Subcutaneous abdominal adipose tissue (tissue), 5 donors: ENCODE data around the gene GRAMD2A.

Source experiments
- H3K27ac ChIP-seq: one replicate; pipeline ENCODE4 v1.7.0; 2013; ENCODE audit warnings: low read depth, mild to moderate bottlenecking, inconsistent platforms, low read length, moderate library complexity
- H3K27me3 ChIP-seq, 5 donors: one replicate each; pipeline ENCODE4 v1.7.0; 2013; ENCODE audit warnings: low read length in 5 of 5, inconsistent platforms in 1 of 5; ENCODE audit not compliant: control insufficient read depth in 5 of 5, insufficient read depth in 4 of 5
- H3K36me3 ChIP-seq, 5 donors: one replicate each; pipeline ENCODE4 v1.7.0; 2013; ENCODE audit warnings: low read length in 5 of 5; ENCODE audit not compliant: control insufficient read depth in 5 of 5, insufficient read depth in 5 of 5
- H3K4me1 ChIP-seq, 5 donors: one replicate each; pipeline ENCODE4 v1.7.0; 2013; ENCODE audit warnings: low read length in 5 of 5, mild to moderate bottlenecking in 3 of 5, moderate library complexity in 1 of 5; ENCODE audit not compliant: control insufficient read depth in 5 of 5, insufficient read depth in 5 of 5
- H3K4me3 ChIP-seq, 5 donors: one replicate each; pipeline ENCODE4 v1.7.0; 2013; ENCODE audit warnings: low read length in 5 of 5, low read depth in 1 of 5
- H3K9ac ChIP-seq, 5 donors: one replicate each; pipeline ENCODE4 v1.7.0; 2013; ENCODE audit warnings: low read length in 5 of 5, mild to moderate bottlenecking in 4 of 5, moderate library complexity in 3 of 5
- H3K9me3 ChIP-seq, 5 donors: one replicate each; pipeline ENCODE4 v1.7.0; 2013; ENCODE audit warnings: low read length in 5 of 5; ENCODE audit not compliant: control insufficient read depth in 5 of 5
- donor health status: healthy.
- donor health status: healthy.
- donor health status: healthy.
- donor health status: healthy.
- donor health status: healthy.

The GRAMD2A gene

GRCh38 chr15:72220687-72221086 lies 23.1 kb upstream of the GRAMD2A start:
- no peaks in the 10 kb centered on the region for H3K9me3 ChIP-seq
- no peaks in the 10 kb centered on the region for H3K27me3 ChIP-seq
- no peak overlapping the region for H3K27ac ChIP-seq
- H3K4me3 ChIP-seq: no peak overlapping the region
- H3K4me1 ChIP-seq: peaks cover 0 to 12% (median 7%) of the 10 kb centered on the region in 5 donors
- peak overlapping the region in 1 of 5 donors; percentile 7 for H3K9ac ChIP-seq
- H3K36me3 ChIP-seq: peaks cover 10 to 41% (median 33%) of the 10 kb centered on the region in 5 donors

- Histone ChIP-seq H3K27me3 (no peaks in the 10 kb centered on the region), H3K36me3 (peaks cover 14 to 63% (median 48%) of the 10 kb centered on the region in 5 donors), H3K9me3 (no peaks in the 10 kb centered on the region), H3K4me1 (peaks cover 0 to 7% (median 2%) of the 10 kb centered on the region in 5 donors), H3K4me3 (no peak overlapping the region), H3K9ac (no peak overlapping the region), H3K27ac (no peak overlapping the region)
Observed at GRCh38 chr15:72217216-72217615, 19.6 kb upstream of the GRAMD2A start.

- Histone ChIP-seq H3K9me3 (no peaks in the 10 kb centered on the region), H3K27me3 (no peaks in the 10 kb centered on the region), H3K4me1 (peaks cover 0 to 5% (median 0%) of the 10 kb centered on the region in 5 donors), H3K9ac (no peak overlapping the region), H3K4me3 (no peak overlapping the region), H3K36me3 (peaks cover 14 to 74% (median 59%) of the 10 kb centered on the region in 5 donors), H3K27ac (no peak overlapping the region)
Observed at GRCh38 chr15:72216079-72216478, 18.5 kb upstream of the GRAMD2A start.

- Histone ChIP-seq H3K9ac (no peak overlapping the region), H3K36me3 (peaks cover 17 to 95% (median 89%) of the 10 kb centered on the region in 5 donors), H3K4me3 (no peak overlapping the region), H3K4me1 (peaks cover 0 to 9% (median 0%) of the 10 kb centered on the region in 5 donors), H3K27me3 (no peaks in the 10 kb centered on the region), H3K9me3 (no peaks in the 10 kb centered on the region), H3K27ac (no peak overlapping the region)
Observed at GRCh38 chr15:72207558-72208085, 10.0 kb upstream of the GRAMD2A start.

GRCh38 chr15:72206677-72207000 lies 9.1 kb upstream of the GRAMD2A start:
- no peaks in the 10 kb centered on the region for H3K27me3 ChIP-seq
- no peak overlapping the region for H3K27ac ChIP-seq
- H3K4me1 ChIP-seq: peaks cover 0 to 17% (median 0%) of the 10 kb centered on the region in 5 donors
- H3K36me3 ChIP-seq: peaks cover 17 to 95% (median 92%) of the 10 kb centered on the region in 5 donors
- no peaks in the 10 kb centered on the region for H3K9me3 ChIP-seq
- H3K9ac ChIP-seq: no peak overlapping the region
- no peak overlapping the region for H3K4me3 ChIP-seq

- H3K27ac ChIP-seq: no peak overlapping the region
- H3K9me3 ChIP-seq: no peaks in the 10 kb centered on the region
- peaks cover 17 to 96% (median 94%) of the 10 kb centered on the region in 5 donors for H3K36me3 ChIP-seq
- H3K27me3 ChIP-seq: no peaks in the 10 kb centered on the region
- H3K9ac ChIP-seq: no peak overlapping the region
- H3K4me3 ChIP-seq: no peak overlapping the region
- H3K4me1 ChIP-seq: peaks cover 0 to 23% (median 2%) of the 10 kb centered on the region in 5 donors
Observed at GRCh38 chr15:72205896-72206676, 8.5 kb upstream of the GRAMD2A start.

GRCh38 chr15:72205273-72205672 lies 7.7 kb upstream of the GRAMD2A start:
- H3K4me1 ChIP-seq: peaks cover 0 to 30% (median 6%) of the 10 kb centered on the region in 5 donors
- H3K9me3 ChIP-seq: no peaks in the 10 kb centered on the region
- H3K36me3 ChIP-seq: peaks cover 14 to 97% (median 93%) of the 10 kb centered on the region in 5 donors
- H3K4me3 ChIP-seq: no peak overlapping the region
- no peak overlapping the region for H3K9ac ChIP-seq
- no peaks in the 10 kb centered on the region for H3K27me3 ChIP-seq
- H3K27ac ChIP-seq: no peak overlapping the region

GRCh38 chr15:72203507-72203837 lies 5.9 kb upstream of the GRAMD2A start:
- peaks cover 0 to 35% (median 6%) of the 10 kb centered on the region in 5 donors for H3K4me1 ChIP-seq
- H3K36me3 ChIP-seq: peaks cover 8 to 99% (median 90%) of the 10 kb centered on the region in 5 donors
- no peak overlapping the region for H3K9ac ChIP-seq
- H3K9me3 ChIP-seq: no peaks in the 10 kb centered on the region
- H3K27me3 ChIP-seq: peaks cover 0 to 3% (median 0%) of the 10 kb centered on the region in 5 donors
- no peak overlapping the region for H3K4me3 ChIP-seq
- no peak overlapping the region for H3K27ac ChIP-seq

- no peak overlapping the region for H3K4me3 ChIP-seq
- H3K4me1 ChIP-seq: peaks cover 0 to 35% (median 7%) of the 10 kb centered on the region in 5 donors
- H3K36me3 ChIP-seq: peaks cover 8 to 95% (median 85%) of the 10 kb centered on the region in 5 donors
- H3K27me3 ChIP-seq: peaks cover 3 to 6% (median 4%) of the 10 kb centered on the region in 5 donors
- H3K9ac ChIP-seq: peak overlapping the region in 1 of 5 donors; percentile 52
- H3K9me3 ChIP-seq: no peaks in the 10 kb centered on the region
- H3K27ac ChIP-seq: no peak overlapping the region
Observed at GRCh38 chr15:72202801-72203506, 5.4 kb upstream of the GRAMD2A start.

GRCh38 chr15:72202302-72202701 lies 4.7 kb upstream of the GRAMD2A start:
- Histone ChIP-seq H3K9ac (no peak overlapping the region), H3K4me3 (no peak overlapping the region), H3K27me3 (peaks cover 4 to 9% (median 7%) of the 10 kb centered on the region in 5 donors), H3K4me1 (peaks cover 2 to 36% (median 12%) of the 10 kb centered on the region in 5 donors), H3K9me3 (no peaks in the 10 kb centered on the region), H3K27ac (no peak overlapping the region), H3K36me3 (peaks cover 8 to 89% (median 78%) of the 10 kb centered on the region in 5 donors)
